T-helper 1 cell treated with Interleukin-12 subunit alpha and Interleukin-12 subunit beta and Interleukin-4 antibody, amounts not matched to agents 30 μg/mL and 1 μg/mL, for 36 hours (primary cell): ENCODE data around the gene GTF3C1.

ENCODE experiments used
- H3K27ac Mint-ChIP-seq: one replicate; pipeline ENCODE4 v1.8.0; 2021; ENCODE audit warnings: mild to moderate bottlenecking, mixed read lengths
- H3K27me3 Mint-ChIP-seq: one replicate; pipeline ENCODE4 v1.8.0; 2021; ENCODE audit warnings: low read depth, mixed read lengths
- H3K36me3 Mint-ChIP-seq: one replicate; pipeline ENCODE4 v1.8.0; 2021; ENCODE audit warnings: low read depth, mixed read lengths
- H3K4me1 Mint-ChIP-seq: one replicate; pipeline ENCODE4 v1.8.0; 2021; ENCODE audit warnings: low read depth, mixed read lengths
- H3K4me3 Mint-ChIP-seq: one replicate; pipeline ENCODE4 v1.8.0; 2021; ENCODE audit warnings: mild to moderate bottlenecking, moderate library complexity, mixed read lengths
- H3K9me3 Mint-ChIP-seq: one replicate; pipeline ENCODE4 v1.8.0; 2021; ENCODE audit warnings: mixed read lengths

Gene GTF3C1, protein sequence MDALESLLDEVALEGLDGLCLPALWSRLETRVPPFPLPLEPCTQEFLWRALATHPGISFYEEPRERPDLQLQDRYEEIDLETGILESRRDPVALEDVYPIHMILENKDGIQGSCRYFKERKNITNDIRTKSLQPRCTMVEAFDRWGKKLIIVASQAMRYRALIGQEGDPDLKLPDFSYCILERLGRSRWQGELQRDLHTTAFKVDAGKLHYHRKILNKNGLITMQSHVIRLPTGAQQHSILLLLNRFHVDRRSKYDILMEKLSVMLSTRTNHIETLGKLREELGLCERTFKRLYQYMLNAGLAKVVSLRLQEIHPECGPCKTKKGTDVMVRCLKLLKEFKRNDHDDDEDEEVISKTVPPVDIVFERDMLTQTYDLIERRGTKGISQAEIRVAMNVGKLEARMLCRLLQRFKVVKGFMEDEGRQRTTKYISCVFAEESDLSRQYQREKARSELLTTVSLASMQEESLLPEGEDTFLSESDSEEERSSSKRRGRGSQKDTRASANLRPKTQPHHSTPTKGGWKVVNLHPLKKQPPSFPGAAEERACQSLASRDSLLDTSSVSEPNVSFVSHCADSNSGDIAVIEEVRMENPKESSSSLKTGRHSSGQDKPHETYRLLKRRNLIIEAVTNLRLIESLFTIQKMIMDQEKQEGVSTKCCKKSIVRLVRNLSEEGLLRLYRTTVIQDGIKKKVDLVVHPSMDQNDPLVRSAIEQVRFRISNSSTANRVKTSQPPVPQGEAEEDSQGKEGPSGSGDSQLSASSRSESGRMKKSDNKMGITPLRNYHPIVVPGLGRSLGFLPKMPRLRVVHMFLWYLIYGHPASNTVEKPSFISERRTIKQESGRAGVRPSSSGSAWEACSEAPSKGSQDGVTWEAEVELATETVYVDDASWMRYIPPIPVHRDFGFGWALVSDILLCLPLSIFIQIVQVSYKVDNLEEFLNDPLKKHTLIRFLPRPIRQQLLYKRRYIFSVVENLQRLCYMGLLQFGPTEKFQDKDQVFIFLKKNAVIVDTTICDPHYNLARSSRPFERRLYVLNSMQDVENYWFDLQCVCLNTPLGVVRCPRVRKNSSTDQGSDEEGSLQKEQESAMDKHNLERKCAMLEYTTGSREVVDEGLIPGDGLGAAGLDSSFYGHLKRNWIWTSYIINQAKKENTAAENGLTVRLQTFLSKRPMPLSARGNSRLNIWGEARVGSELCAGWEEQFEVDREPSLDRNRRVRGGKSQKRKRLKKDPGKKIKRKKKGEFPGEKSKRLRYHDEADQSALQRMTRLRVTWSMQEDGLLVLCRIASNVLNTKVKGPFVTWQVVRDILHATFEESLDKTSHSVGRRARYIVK (N-terminal part only)

DNA sequence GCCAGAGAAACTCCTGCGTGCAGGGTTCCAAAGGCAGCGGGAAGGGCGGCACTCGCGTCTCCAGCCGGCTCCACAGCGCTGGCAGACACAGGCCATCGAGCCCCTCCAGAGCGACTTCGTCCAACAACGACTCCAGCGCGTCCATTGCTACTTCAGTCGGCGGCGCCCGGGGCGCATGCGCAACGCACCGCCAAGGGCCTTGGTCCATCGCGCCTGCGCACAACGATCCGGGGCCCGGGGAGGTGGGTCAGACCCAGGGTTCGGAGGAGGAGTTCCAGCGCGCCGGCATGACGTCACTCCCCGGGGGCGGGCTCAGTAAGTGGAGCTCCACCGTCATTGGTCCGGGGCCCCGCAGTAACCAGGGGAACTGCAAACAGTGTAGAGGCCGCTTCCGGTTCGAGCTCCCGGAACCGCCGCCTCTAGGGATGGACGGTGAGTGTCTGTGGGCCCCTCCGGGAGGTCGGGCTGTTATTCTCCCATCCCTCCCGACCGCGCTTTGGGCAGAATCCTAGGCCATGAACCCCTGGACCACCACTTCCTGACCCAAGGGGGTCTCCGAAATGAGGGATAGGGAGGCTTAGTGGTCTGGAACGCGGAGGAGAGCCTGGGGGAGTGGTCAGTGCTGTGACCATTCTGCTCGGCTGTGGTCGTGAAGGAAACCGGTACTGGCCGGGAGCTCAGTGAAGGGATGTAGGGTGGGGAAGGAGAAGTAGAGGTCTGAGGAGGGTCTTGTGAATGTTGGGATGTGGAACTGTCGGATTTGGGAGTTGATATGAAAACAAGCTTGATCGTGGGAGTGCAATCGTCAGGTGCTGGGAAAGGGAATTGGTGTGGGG, at the start of gene GTF3C1, which contains the start of gene KATNIP:
Gene GTF3C1 (minus strand): TSS at position 168 of the 836 bp plus-strand sequence. CDS start 23 bp downstream, at position 145.
Gene KATNIP (plus strand): TSS at position 399 of the 836 bp plus-strand sequence. CDS start 27 bp downstream, at position 426.
- H3K4me1 Mint-ChIP-seq, result peaks cover 30% of the 10 kb centered on the region
- H3K27ac Mint-ChIP-seq, result peak within 1 kb of the TSS; percentile 97
- H3K27me3 Mint-ChIP-seq, result no peaks in the 10 kb centered on the region
- peaks cover 8% of the 10 kb centered on the region for H3K36me3 Mint-ChIP-seq
- H3K4me3 Mint-ChIP-seq, result peak within 1 kb of the TSS; percentile 98
- H3K9me3 Mint-ChIP-seq, result no peaks in the 10 kb centered on the region

DNA sequence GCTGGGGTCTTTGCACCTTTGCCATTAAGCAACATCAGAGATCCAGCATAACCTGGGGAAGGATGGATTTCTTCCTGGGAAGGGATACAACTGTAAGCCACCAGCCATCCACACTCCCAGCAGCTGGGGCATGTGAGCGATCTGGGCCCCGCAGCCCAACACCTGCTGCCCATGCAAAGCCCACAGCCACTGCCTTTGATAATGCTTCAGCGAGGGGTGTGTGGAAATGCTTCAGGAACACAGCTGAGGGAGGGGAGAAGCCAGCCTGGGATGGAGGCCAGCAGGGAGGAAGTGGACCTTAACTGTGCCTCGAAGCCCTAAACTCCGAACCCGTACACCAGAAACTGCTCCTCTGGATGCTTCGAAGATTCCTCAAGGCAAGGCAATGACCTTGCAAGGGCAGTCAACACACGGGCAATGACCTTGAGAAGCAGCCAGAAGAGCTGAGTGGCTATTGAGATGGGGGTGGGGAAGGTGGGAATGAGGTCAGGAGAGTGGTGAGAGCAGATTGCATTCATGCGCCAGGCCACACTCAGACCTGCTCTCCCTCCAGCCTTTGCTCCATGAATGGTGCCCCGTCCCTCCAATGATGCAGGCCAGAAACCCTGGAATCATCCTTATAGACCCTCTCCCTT, 49.3 kb upstream of the GTF3C1 start:
- Mint-ChIP-seq H3K4me1 (no peaks in the 10 kb centered on the region), H3K9me3 (no peaks in the 10 kb centered on the region), H3K27me3 (no peaks in the 10 kb centered on the region), H3K27ac (no peak overlapping the region), H3K36me3 (no peaks in the 10 kb centered on the region), H3K4me3 (no peak overlapping the region)

DNA sequence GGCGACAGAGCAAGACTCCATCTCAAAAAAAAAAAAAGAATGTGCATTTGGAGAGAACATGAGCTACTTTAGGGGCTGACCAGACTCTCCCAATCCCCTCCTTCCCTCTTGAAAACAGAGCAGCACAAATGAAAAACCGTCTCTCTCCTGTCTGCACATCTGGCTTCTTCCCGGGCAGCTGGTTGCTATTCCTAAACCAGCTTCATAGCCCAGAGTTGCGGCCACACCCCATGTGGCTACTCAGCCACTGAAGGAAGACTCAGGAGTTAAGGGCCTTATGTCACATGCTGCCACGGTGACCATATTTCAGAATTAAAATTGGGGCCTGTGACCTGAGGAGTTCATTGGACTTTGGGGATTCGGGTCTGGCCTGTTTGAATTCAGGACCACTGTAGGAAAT, 48.5 kb upstream of the GTF3C1 start:
- no peaks in the 10 kb centered on the region for H3K9me3 Mint-ChIP-seq
- no peak overlapping the region for H3K27ac Mint-ChIP-seq
- no peak overlapping the region for H3K4me3 Mint-ChIP-seq
- H3K4me1 Mint-ChIP-seq, result no peaks in the 10 kb centered on the region
- no peaks in the 10 kb centered on the region for H3K27me3 Mint-ChIP-seq
- H3K36me3 Mint-ChIP-seq, result no peaks in the 10 kb centered on the region

DNA sequence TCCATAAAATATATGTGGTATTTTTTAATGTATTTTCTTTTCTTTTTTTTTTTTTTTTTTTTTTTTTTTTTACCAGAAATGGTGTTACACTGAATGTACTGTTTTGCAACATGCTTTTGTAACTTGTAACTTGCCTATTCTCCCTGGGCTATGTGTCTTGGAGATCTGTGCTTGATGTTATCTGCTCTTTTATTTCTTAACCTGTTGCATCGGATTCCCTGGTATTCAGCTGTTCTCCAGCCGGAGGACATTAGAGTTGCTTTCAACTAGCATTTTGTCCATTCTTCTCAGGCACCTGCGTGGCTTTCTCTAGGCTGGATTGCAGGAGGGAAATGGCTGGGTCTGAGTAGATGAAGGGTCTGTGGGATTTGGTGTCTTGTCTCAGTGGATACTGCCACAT, 47.6 kb upstream of the GTF3C1 start:
- no peaks in the 10 kb centered on the region for H3K4me1 Mint-ChIP-seq
- H3K9me3 Mint-ChIP-seq, result no peaks in the 10 kb centered on the region
- H3K27ac Mint-ChIP-seq, result no peak overlapping the region
- no peaks in the 10 kb centered on the region for H3K27me3 Mint-ChIP-seq
- H3K4me3 Mint-ChIP-seq, result no peak overlapping the region
- H3K36me3 Mint-ChIP-seq, result no peaks in the 10 kb centered on the region

DNA sequence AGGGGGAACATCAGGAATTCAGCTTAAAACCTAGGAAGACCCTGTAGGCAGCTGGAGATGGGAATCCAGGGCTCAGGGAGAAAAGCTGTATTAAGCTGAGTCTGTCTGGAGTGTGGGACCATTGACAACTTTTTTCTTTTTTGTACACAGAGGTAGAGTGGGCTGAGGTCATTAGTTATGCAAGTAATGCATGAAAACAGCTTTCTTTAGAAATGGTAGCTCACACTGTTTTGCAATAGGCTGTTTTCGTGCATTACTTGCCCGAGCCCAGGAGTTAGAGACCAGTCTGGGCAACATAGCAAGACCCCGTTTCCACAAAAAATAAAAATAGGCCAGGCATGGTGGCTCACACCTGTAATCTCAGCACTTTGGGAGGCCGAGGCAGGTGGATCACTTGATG, 46.7 kb upstream of the GTF3C1 start:
- H3K36me3 Mint-ChIP-seq, result no peaks in the 10 kb centered on the region
- no peak overlapping the region for H3K4me3 Mint-ChIP-seq
- H3K9me3 Mint-ChIP-seq, result no peaks in the 10 kb centered on the region
- H3K4me1 Mint-ChIP-seq, result no peaks in the 10 kb centered on the region
- no peaks in the 10 kb centered on the region for H3K27me3 Mint-ChIP-seq
- no peak overlapping the region for H3K27ac Mint-ChIP-seq

DNA sequence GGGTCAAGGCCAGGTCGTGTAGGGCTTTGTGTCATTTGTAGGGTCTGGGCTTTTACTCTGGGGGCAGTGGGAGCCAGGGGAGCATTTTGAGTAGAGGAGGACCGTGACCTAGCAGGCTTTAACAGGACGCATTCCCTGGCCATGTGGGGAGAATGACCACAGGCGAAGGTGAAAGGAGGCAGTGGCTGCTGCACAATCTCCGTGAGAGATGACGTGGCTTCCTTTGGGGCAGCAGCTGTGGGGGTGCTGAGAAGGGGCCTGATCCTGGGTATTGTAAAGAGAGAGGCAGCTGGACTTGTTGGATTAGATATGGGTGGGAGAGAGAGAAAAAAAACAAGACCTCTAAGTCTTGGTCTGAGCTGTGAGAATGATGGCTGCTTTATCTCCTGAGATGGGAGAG, 46.3 kb upstream of the GTF3C1 start:
- H3K27me3 Mint-ChIP-seq, result no peaks in the 10 kb centered on the region
- no peaks in the 10 kb centered on the region for H3K4me1 Mint-ChIP-seq
- H3K36me3 Mint-ChIP-seq, result no peaks in the 10 kb centered on the region
- no peak overlapping the region for H3K4me3 Mint-ChIP-seq
- H3K9me3 Mint-ChIP-seq, result no peaks in the 10 kb centered on the region
- H3K27ac Mint-ChIP-seq, result no peak overlapping the region

DNA sequence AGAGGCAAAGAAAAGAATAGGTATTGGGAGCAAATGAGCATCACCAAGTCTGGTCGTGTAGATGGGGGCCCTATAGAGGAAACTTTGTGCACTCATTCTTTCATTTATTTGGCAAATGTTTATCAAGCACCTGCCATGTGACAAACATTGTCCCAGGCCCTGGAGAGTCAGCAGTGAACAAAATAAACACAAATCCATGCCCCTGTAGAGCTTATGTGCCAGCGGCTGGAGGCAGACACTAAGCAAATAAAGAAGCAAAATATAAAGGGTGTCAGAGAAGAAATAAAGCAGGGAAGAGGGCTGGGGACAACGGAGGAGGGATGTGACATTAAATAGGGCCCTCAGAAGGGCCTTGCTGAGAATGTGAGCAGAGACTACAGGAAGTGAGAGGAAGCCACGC, 45.8 kb upstream of the GTF3C1 start:
- Mint-ChIP-seq H3K4me3 (no peak overlapping the region), H3K36me3 (no peaks in the 10 kb centered on the region), H3K9me3 (no peaks in the 10 kb centered on the region), H3K27me3 (no peaks in the 10 kb centered on the region), H3K4me1 (no peaks in the 10 kb centered on the region), H3K27ac (no peak overlapping the region)

DNA sequence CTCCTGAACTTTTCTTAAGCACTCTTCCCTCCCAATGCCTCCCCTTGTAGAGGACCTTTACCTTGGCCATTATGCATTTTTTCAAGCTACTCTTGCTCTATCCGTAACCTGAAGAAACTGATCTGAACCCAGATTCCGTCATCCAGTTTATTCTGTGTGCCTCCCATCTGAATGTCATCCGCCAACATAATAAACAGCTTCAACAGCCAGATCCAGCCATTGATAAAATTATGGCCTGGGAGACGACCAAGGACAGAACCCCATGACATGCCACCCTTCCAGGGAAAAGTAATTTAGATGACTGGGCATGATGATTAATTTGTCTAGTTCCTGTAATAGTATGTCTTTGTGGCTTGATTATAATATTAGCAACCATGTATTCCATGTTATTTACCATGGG, 42.1 kb upstream of the GTF3C1 start:
- Mint-ChIP-seq H3K4me1 (no peaks in the 10 kb centered on the region), H3K36me3 (no peaks in the 10 kb centered on the region), H3K4me3 (no peak overlapping the region), H3K9me3 (no peaks in the 10 kb centered on the region), H3K27me3 (no peaks in the 10 kb centered on the region), H3K27ac (no peak overlapping the region)

DNA sequence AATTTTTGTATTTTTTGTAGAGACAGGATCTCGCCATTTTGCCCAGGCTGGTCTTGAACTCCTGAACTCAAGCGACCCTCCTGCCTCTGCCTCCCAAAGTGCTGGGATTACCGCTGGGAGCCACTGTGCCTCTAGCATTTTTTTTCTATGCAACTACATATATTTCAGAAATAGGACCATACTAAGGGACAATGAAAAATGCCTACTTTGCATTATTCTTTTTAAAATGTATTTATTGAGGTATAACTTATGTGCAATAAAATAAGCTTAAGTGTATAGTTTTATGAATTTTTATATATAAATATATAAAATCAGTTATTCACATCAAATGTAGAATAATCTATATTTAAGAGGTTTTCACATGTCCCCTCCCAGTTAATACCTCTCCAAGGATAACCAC, 38.3 kb upstream of the GTF3C1 start:
- Mint-ChIP-seq H3K27ac (no peak overlapping the region), H3K9me3 (no peaks in the 10 kb centered on the region), H3K27me3 (no peaks in the 10 kb centered on the region), H3K4me1 (no peaks in the 10 kb centered on the region), H3K36me3 (no peaks in the 10 kb centered on the region), H3K4me3 (no peak overlapping the region)

DNA sequence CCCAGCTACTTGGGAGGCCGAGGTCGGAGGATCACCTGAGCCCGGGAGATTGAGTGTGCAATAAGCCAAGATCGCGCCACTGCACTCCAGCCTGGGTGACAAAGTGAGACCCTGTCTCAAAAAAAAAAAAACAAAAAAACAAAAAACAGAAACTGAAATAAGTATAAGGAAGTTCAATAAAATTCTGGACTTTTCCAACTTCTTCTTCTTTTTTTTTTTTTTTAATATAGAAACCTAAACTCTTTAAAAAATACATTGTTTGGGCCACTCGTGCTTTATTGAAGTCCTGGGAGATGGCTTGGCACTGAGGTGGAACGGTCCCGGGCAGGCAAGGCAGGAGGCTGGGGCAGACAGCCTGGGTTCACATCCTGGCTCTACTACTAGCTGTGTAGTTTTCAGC, 37.0 kb upstream of the GTF3C1 start:
- H3K27me3 Mint-ChIP-seq, result no peaks in the 10 kb centered on the region
- H3K9me3 Mint-ChIP-seq, result no peaks in the 10 kb centered on the region
- no peak overlapping the region for H3K27ac Mint-ChIP-seq
- no peaks in the 10 kb centered on the region for H3K36me3 Mint-ChIP-seq
- H3K4me1 Mint-ChIP-seq, result no peaks in the 10 kb centered on the region
- H3K4me3 Mint-ChIP-seq, result no peak overlapping the region

DNA sequence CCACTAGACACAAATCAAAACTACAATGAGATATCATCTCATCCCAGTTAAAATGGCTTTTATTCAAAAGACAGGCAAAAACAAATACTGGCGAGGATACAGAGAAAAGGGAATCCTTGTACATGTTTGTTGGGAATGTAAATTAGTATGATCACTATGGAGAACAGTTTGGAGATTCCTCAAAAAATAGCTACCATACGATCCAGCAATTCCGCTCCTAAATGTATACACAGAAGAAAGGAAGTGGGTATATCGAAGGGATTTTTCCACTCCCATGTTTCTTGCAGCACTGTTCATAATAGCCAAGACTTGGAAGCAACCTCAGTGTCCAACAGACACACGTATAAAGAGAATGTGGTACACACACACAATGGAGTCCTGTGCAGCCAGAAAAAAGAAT, 35.5 kb upstream of the GTF3C1 start:
- Mint-ChIP-seq H3K27me3 (no peaks in the 10 kb centered on the region), H3K27ac (no peak overlapping the region), H3K9me3 (no peaks in the 10 kb centered on the region), H3K4me3 (no peak overlapping the region), H3K36me3 (no peaks in the 10 kb centered on the region), H3K4me1 (no peaks in the 10 kb centered on the region)

DNA sequence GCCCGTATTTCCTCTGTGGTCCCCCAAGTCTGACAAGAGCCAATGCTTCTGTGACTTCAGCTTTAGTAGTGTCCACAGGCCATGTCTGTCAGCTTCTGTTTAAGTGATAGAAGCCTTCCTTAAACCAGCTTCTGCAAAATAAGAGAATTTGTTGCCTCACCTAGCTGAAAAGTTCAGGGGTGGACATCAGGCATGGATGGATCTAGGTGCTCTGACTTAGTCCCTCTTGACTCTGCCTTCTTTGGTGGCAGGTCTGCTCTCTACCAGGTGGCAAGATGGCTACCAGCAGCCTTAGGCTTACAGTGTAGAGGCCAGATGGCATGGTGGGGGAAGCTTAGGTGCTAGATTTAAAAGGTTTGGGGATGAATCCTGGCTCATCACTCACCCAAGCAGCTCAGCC, 33.9 kb upstream of the GTF3C1 start:
- Mint-ChIP-seq H3K27me3 (no peaks in the 10 kb centered on the region), H3K27ac (no peak overlapping the region), H3K9me3 (no peaks in the 10 kb centered on the region), H3K36me3 (no peaks in the 10 kb centered on the region), H3K4me3 (no peak overlapping the region), H3K4me1 (peaks cover 3% of the 10 kb centered on the region)

DNA sequence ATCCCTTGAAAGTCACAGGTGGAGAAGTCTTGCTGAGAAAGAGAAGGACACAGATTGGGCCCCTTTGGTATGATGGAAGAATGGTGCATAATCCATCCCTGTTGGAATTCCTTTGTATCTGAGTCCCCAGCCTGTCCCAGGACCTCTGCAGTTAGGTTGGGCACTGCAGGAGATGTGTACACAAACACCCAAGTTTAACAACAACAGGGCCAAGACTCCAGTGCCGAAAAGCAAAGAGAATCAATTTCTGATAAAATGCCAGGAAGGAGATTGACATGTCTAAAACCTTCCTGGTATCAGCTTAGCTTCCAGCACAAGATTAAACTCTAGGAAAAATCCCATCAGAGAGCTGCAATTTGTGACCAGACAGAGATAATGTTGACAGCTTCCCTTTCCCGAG, 33.2 kb upstream of the GTF3C1 start:
- Mint-ChIP-seq H3K27me3 (no peaks in the 10 kb centered on the region), H3K9me3 (no peaks in the 10 kb centered on the region), H3K4me3 (no peak overlapping the region), H3K36me3 (no peaks in the 10 kb centered on the region), H3K27ac (no peak overlapping the region), H3K4me1 (peaks cover 4% of the 10 kb centered on the region)
